PC-3 (cell line): ENCODE measurements around the gene NFKB2. TPM values are rescaled to one million over a fixed set of nuclear protein-coding genes. Genes with fewer than 3 reads are reported as not detected.

Experiments
- ATAC-seq: fragments of 200-7000 bp; cut with Tn5 transposase; 2 replicates; pipeline ENCODE4 v1.9.1; 2020; ENCODE audit warnings: mild to moderate bottlenecking, moderate library complexity
- BruUV-seq: library from RNA; stranded (reverse); fragments of 400-500 nt; replicated peaks from 2 replicates; lab custom pipeline; 2021; lab: Mats Ljungman, UMichigan
- CTCF ChIA-PET: fragments of 300-600 bp; sonication (Branson Sonifier 250); formaldehyde crosslinking; loops from one replicate; lab custom pipeline; 2022; ENCODE audit warnings: antibody characterized with exemption; lab: Charles Lee
- POLR2A ChIA-PET: fragments of 300-600 bp; sonication (Branson Sonifier 250); formaldehyde crosslinking; loops from one replicate; lab custom pipeline; 2022; ENCODE audit warnings: antibody characterized with exemption; ENCODE audit not compliant: unreplicated experiment; lab: Charles Lee
- DNase-seq: peaks from one replicate; pipeline ENCODE4 v3.0.0-alpha.2; 2015
- H2AFZ ChIP-seq: fragments of 300-600 bp; sonication (generic); 2 replicates; pipeline ENCODE4 v1.6.0; 2016; ENCODE audit warnings: antibody characterized with exemption, low read length
- H3F3A ChIP-seq: fragments of 300-600 bp; sonication (generic); one replicate; pipeline ENCODE4 v1.6.0; 2017; ENCODE audit warnings: antibody characterized with exemption, low read length, control low read depth, mild to moderate bottlenecking; ENCODE audit not compliant: unreplicated experiment
- H3K27ac ChIP-seq: fragments of 300-600 bp; sonication (generic); 2 replicates; pipeline ENCODE4 v1.5.1; 2016; ENCODE audit warnings: mild to moderate bottlenecking, low read length
- H3K27me3 ChIP-seq: fragments of 300-600 bp; sonication (generic); 2 replicates; pipeline ENCODE4 v1.6.1; 2016; ENCODE audit warnings: low read length, mixed read lengths
- H3K36me3 ChIP-seq: fragments of 300-600 bp; sonication (generic); 2 replicates; pipeline ENCODE4 v1.6.1; 2016; ENCODE audit warnings: low read depth, mixed run types, low read length, mixed read lengths
- H3K4me1 ChIP-seq: fragments of 300-600 bp; sonication (generic); 2 replicates; pipeline ENCODE4 v1.5.1; 2016; ENCODE audit warnings: low read length; ENCODE audit not compliant: insufficient read depth
- H3K4me2 ChIP-seq: fragments of 300-600 bp; sonication (generic); 2 replicates; pipeline ENCODE4 v1.6.0; 2016; ENCODE audit warnings: low read length
- H3K4me3 ChIP-seq: fragments of 300-600 bp; sonication (generic); 2 replicates; pipeline ENCODE4 v1.5.1; 2016; ENCODE audit warnings: mild to moderate bottlenecking, low read length, mixed read lengths
- H3K79me2 ChIP-seq: fragments of 300-600 bp; sonication (generic); 2 replicates; pipeline ENCODE4 v1.6.1; 2017; ENCODE audit warnings: low read length, mixed read lengths
- H3K9ac ChIP-seq: fragments of 300-600 bp; sonication (generic); 2 replicates; pipeline ENCODE4 v1.6.0; 2016; ENCODE audit warnings: mild to moderate bottlenecking, low read length
- H3K9me2 ChIP-seq: fragments of 300-600 bp; sonication (generic); replicated peaks from 2 replicates; pipeline ENCODE4 v1.6.1; 2016; ENCODE audit warnings: mixed run types, low read length, mixed read lengths
- H3K9me3 ChIP-seq: fragments of 300-600 bp; sonication (generic); 2 replicates; pipeline ENCODE4 v1.6.1; 2016; ENCODE audit warnings: low read length, mixed read lengths
- H4K20me1 ChIP-seq: fragments of 300-600 bp; sonication (generic); 2 replicates; pipeline ENCODE4 v1.6.1; 2016; ENCODE audit warnings: low read length, mixed read lengths
- EZH2 ChIP-seq: fragments of 300-600 bp; sonication (generic); IDR thresholded peaks from one replicate; pipeline ENCODE4 v1.6.1; 2017; ENCODE audit warnings: antibody characterized with exemption, mild to moderate bottlenecking, low read length; ENCODE audit not compliant: unreplicated experiment
- EZH2phosphoT487 ChIP-seq: fragments of 300-600 bp; sonication (generic); IDR thresholded peaks from 2 replicates; pipeline ENCODE4 v1.6.1; 2018; ENCODE audit warnings: mild to moderate bottlenecking, antibody characterized with exemption, low read length, borderline replicate concordance
- intact Hi-C: fragments of 100-400 bp; cut with micrococcal nuclease; formaldehyde crosslinking; loops from 2 replicates; pipeline ENCODE4 v1.9.0; 2023
- total RNA-seq: library from RNA; depleted of rRNA; stranded (reverse); fragments of >200 nt; gene quantifications from 2 replicates; pipeline ENCODE4 v1.2.3, GENCODE V29; 2014
- TF ChIP-seq, protein P1 (sequence below): fragments of 300-600 bp; sonication (generic); conservative IDR thresholded peaks from 2 replicates; pipeline ENCODE4 v1.5.1; 2017; ENCODE audit warnings: antibody characterized with exemption, low read depth, mild to moderate bottlenecking, low read length

The NFKB2 gene
- total RNA-seq, 1 experiment from 2014 or later, result 45.0 TPM

GRCh38 chr10:102418622-102419268 lies 23.2 kb downstream of the NFKB2 start, which contains the start of gene PSD:
Gene PSD (minus strand): TSS chr10:102418785. CDS start chr10:102417038, 1,747 bp downstream.
- no peak for ATAC-seq

DNA sequence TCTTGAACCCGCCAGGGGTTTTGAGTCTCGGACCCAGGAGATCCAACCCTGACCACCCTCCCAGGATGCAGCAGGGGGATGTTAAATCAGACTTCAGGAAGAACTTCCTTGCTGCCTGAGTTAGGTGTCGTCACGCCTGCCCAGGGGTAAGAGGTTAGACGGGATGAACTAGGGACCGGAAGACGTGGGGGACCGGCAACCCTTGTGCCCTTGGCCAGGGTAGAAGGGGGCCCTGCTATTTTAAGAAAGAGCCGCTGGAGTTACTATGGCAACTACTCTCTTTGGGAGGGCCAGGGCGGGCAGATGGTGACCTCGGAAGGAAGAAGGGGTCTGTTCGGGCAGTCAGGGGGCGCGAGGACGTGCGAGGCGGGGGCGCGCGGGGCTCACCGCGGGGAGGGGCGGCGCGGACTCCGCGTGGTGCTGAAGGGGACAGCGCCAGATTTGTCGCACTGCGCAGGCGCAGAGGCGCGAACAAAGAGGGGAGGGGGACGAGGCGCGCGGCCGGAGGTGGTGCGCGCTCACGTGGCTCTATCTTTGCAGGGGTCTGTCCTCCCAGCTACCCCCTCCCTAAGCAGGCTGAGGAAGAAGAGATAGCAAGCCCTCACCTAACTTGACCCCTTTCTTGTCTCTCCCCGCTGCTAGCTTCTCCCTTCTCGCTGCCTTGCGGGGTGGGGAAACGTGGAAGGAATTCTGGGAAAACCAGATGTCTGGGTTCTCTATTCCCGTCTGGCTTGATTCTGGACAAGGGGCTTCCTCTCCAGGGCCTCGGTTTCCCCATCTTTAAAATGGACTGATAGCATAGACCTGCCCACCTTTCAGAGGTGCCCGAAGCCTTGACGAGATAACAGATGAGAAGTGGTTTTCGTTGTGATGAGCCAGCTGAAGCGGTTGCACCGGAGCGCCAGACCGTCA lies 24.0 kb downstream of the NFKB2 start:
- Histone ChIP-seq H3K79me2 (peaks cover 11% of the 10 kb centered on the region; the same call in 1 of the 2 replicates), H3K9ac (peak overlapping the region; percentile 77; the same call in 1 of the 2 replicates), H3K36me3 (0 out of 2 replicates have a peak, but pooled peaks cover 4% of the 10 kb centered on the region), H3K4me1 (peaks cover 20% of the 10 kb centered on the region), H3K4me2 (peak overlapping the region; percentile 92), H3K27me3 (no peaks in the 10 kb centered on the region), H4K20me1 (no peaks in the 10 kb centered on the region), H3K27ac (no peak overlapping the region), H3K4me3 (peak overlapping the region; percentile 88), H2AFZ (peak overlapping the region; percentile 89), H3F3A (no peaks in the 10 kb centered on the region), H3K9me2 (no peaks in the 10 kb centered on the region), H3K9me3 (no peaks in the 10 kb centered on the region)
- DNase-seq (peak; percentile 39), ATAC-seq (no peak)
- TF ChIP-seq, protein P1, sequence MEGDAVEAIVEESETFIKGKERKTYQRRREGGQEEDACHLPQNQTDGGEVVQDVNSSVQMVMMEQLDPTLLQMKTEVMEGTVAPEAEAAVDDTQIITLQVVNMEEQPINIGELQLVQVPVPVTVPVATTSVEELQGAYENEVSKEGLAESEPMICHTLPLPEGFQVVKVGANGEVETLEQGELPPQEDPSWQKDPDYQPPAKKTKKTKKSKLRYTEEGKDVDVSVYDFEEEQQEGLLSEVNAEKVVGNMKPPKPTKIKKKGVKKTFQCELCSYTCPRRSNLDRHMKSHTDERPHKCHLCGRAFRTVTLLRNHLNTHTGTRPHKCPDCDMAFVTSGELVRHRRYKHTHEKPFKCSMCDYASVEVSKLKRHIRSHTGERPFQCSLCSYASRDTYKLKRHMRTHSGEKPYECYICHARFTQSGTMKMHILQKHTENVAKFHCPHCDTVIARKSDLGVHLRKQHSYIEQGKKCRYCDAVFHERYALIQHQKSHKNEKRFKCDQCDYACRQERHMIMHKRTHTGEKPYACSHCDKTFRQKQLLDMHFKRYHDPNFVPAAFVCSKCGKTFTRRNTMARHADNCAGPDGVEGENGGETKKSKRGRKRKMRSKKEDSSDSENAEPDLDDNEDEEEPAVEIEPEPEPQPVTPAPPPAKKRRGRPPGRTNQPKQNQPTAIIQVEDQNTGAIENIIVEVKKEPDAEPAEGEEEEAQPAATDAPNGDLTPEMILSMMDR, result no peak
- TF ChIP-seq EZH2 (no peak), EZH2phosphoT487 (no peak)
- intact Hi-C loops, result no loop called here
- POLR2A ChIA-PET, result no interaction called here
- no TSS peak for BruUV-seq
- CTCF ChIA-PET, result interaction anchor here (0.9 to 1.0 kb wide), 2 partner anchors 20 to 164 kb away, joined by 3 read pairs; no protein-coding TSS in a partner anchor

More at GRCh38 chr10:102418622-102419268, 23.2 kb downstream of the NFKB2 start, which contains the start of gene PSD:
- TF ChIP-seq EZH2, result no peak
- TF ChIP-seq, protein P1, result no peak
- no peak for TF ChIP-seq EZH2phosphoT487
- H3K4me1 ChIP-seq, result peaks cover 20% of the 10 kb centered on the region
- H3K4me3 ChIP-seq, result peak within 1 kb of the TSS; percentile 88
- 0 out of 2 replicates have a peak, but pooled peaks cover 4% of the 10 kb centered on the region for H3K36me3 ChIP-seq
- H4K20me1 ChIP-seq, result no peaks in the 10 kb centered on the region
- ChIA-PET POLR2A (no interaction called here), CTCF (no interaction called here)
- H3K9me2 ChIP-seq, result no peaks in the 10 kb centered on the region
- DNase-seq, result no peak
- H3K79me2 ChIP-seq, result peaks cover 11% of the 10 kb centered on the region; the same call in 1 of the 2 replicates
- peak within 1 kb of the TSS; percentile 89 for H2AFZ ChIP-seq
- peak within 1 kb of the TSS; percentile 92 for H3K4me2 ChIP-seq
- H3F3A ChIP-seq, result no peaks in the 10 kb centered on the region
- no TSS peak for BruUV-seq
- H3K9me3 ChIP-seq, result no peaks in the 10 kb centered on the region
- H3K27ac ChIP-seq, result no peak within 1 kb of the TSS
- H3K27me3 ChIP-seq, result no peaks in the 10 kb centered on the region
- intact Hi-C loops, result no loop called here
- H3K9ac ChIP-seq, result no peak within 1 kb of the TSS
